Stomach (tissue), 9 donors: ENCODE results near the gene ABI3BP. TPM values are rescaled to one million over a fixed set of nuclear protein-coding genes. Genes with fewer than 3 reads are reported as not detected.

ENCODE experiments used
- DNase-seq, 2 donors: peaks; one replicate each; pipeline versions ENCODE4 v3.0.0 to v3.0.0-alpha.2; 2013 to 2019
- H3K27ac ChIP-seq, 5 donors: fragments of 200-600 bp in 4 of 5; sonication (generic) in 4 of 5; one replicate each; pipeline ENCODE4 v1.5.1; 2013 to 2019; ENCODE audit warnings: mild to moderate bottlenecking in 1 of 5, moderate library complexity in 1 of 5
- H3K27me3 ChIP-seq, 3 donors: fragments of 200-600 bp; sonication (generic); one replicate each; pipeline ENCODE4 v1.5.1; 2017 to 2019; ENCODE audit warnings: mixed run types in 1 of 3
- H3K36me3 ChIP-seq, 4 donors: fragments of 200-600 bp; sonication (generic); 1 replicate in 3 of 4; 2 replicates in 1 of 4; pipeline ENCODE4 v1.5.1; 2016 to 2019
- H3K4me1 ChIP-seq, 4 donors: fragments of 200-600 bp; sonication (generic); one replicate each; pipeline ENCODE4 v1.5.1; 2016 to 2019
- H3K4me3 ChIP-seq, 4 donors: fragments of 200-600 bp; sonication (generic) in 3 of 4; one replicate each; pipeline ENCODE4 v1.5.1; 2016 to 2019; ENCODE audit warnings: mild to moderate bottlenecking in 1 of 4
- H3K9me3 ChIP-seq, 4 donors: fragments of 200-600 bp; sonication (generic); one replicate each; pipeline ENCODE4 v1.5.1; 2016 to 2019
- EP300 ChIP-seq: sonication (generic); formaldehyde crosslinking; IDR thresholded peaks from one replicate; pipeline ENCODE4 v1.6.1; 2017; ENCODE audit warnings: antibody characterized with exemption
- POLR2A ChIP-seq, 4 donors: fragments of 450-650 bp; IDR thresholded peaks; one replicate each; pipeline ENCODE4 v1.6.1; 2016; ENCODE audit warnings: antibody characterized with exemption in 4 of 4, control low read depth in 2 of 4, mild to moderate bottlenecking in 1 of 4, moderate library complexity in 1 of 4
- POLR2AphosphoS5 ChIP-seq, 3 donors: sonication (generic); formaldehyde crosslinking; IDR thresholded peaks; one replicate each; pipeline ENCODE4 v1.6.1; 2016; ENCODE audit warnings: antibody characterized with exemption in 3 of 3
- WGBS, 5 donors: extraction: QIAGEN DNeasy Blood & Tissue Kit in 3 of 5; methylation state at CpG; one replicate each; pipeline versions ENCODE4 v1.1.5 to v1.1.7; 2013 to 2018; 5-methylcytosine and 5-hydroxymethylcytosine counted together
- intact Hi-C: fragments of 100-400 bp; cut with DNase I; formaldehyde crosslinking; loops from one replicate; pipeline ENCODE4 v1.15.1; 2023; ENCODE audit warnings: low total_unique reads
- polyA plus RNA-seq, 3 donors: library from polyadenylated mRNA; stranded (reverse); fragments of 200-250 nt; gene quantifications; one replicate each; pipeline ENCODE4 v1.2.3, GENCODE V29; 2013
- total RNA-seq, 5 donors: library from RNA; depleted of rRNA; stranded (reverse); fragments of >200 nt; gene quantifications; one replicate each; pipeline versions ENCODE4 v1.1.0 to v1.2.3, GENCODE V29; 2014 to 2016
- TF ChIP-seq, protein P1 (sequence below), 7 experiments: fragments of 450-650 bp in 4 of 7; fragments of 200-600 bp in 3 of 7; sonication (generic) in 3 of 7; IDR thresholded peaks; one replicate each; pipeline ENCODE4 v1.5.1; 2016 to 2019; ENCODE audit warnings: antibody characterized with exemption in 7 of 7, control low read depth in 2 of 7, mild to moderate bottlenecking in 1 of 7
- donor health status: healthy with polysubstance abuse.
- donor health status: Bipolar disorder and iron deficiency.
- donor health status: healthy.

Gene ABI3BP
- total and polyA plus RNA-seq, 8 donors = 1.5 to 252 (median 21.7) TPM

DNA sequence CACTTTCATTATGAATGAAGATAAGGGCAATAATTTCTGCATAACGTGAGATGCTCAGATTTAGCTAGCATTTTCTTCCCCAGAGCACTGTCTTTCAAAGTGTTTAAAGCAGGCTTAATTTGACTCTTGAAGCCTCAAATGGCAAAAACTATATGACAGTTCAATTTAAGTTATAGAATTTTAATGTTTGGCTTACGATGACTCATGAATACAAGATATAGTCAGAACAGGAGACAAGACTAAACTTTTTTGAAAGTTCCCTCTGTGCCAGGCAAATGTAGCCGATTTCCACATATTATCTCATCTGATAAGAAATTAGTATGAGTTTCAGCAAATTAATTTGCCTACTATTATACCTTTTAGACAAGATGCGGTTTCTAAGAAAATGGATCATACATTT, 19.6 kb downstream of the ABI3BP start:
- Histone ChIP-seq H3K4me3 (no peak overlapping the region), H3K4me1 (peaks cover 0 to 22% (median 4%) of the 10 kb centered on the region in 4 donors), H3K9me3 (no peaks in the 10 kb centered on the region), H3K27me3 (no peaks in the 10 kb centered on the region), H3K27ac (peak overlapping the region in 1 of 5 donors; percentile 10), H3K36me3 (no peaks in the 10 kb centered on the region)
- no peak for DNase-seq
- WGBS, 5 donors = 73 to 83% (median 77%) methylated on average over 4 of the region's 4 CpGs
- intact Hi-C loops = no loop called here
- TF ChIP-seq POLR2A (IDR thresholded peaks at IDR 0.05) (no peak), POLR2AphosphoS5 (IDR thresholded peaks at IDR 0.05) (no peak), EP300 (no peak)
- TF ChIP-seq, protein P1, sequence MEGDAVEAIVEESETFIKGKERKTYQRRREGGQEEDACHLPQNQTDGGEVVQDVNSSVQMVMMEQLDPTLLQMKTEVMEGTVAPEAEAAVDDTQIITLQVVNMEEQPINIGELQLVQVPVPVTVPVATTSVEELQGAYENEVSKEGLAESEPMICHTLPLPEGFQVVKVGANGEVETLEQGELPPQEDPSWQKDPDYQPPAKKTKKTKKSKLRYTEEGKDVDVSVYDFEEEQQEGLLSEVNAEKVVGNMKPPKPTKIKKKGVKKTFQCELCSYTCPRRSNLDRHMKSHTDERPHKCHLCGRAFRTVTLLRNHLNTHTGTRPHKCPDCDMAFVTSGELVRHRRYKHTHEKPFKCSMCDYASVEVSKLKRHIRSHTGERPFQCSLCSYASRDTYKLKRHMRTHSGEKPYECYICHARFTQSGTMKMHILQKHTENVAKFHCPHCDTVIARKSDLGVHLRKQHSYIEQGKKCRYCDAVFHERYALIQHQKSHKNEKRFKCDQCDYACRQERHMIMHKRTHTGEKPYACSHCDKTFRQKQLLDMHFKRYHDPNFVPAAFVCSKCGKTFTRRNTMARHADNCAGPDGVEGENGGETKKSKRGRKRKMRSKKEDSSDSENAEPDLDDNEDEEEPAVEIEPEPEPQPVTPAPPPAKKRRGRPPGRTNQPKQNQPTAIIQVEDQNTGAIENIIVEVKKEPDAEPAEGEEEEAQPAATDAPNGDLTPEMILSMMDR (IDR thresholded peaks at IDR 0.05) = no peak

DNA sequence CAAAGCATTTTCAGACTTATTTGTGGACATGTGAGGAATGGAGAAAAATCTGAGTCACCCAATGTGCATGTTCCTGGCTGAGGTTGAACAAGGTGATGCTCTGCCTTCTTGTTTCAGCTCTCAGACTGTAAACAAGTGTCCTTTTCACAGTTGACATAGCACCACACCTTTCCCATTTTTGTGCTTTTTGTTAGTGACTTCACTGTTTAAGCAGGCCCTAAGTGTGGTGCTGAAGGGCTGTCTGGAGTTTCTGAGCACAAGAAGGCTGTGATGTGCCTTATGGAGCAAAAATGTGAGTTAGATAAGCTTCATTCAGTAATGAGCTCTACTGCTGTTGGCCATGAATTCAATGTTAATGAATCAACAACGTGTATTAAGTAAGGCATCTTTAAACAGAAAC, 20.4 kb downstream of the ABI3BP start:
- intact Hi-C loops = no loop called here
- Histone ChIP-seq H3K4me3 (no peak overlapping the region), H3K36me3 (no peaks in the 10 kb centered on the region), H3K27me3 (no peaks in the 10 kb centered on the region), H3K27ac (peak overlapping the region in 1 of 5 donors; percentile 9), H3K4me1 (peaks cover 0 to 15% (median 4%) of the 10 kb centered on the region in 4 donors), H3K9me3 (no peaks in the 10 kb centered on the region)
- DNase-seq = no peak
- 5 to 44% (median 33%) methylated on average over 1 of the region's 1 CpG for WGBS, 5 donors
- TF ChIP-seq, protein P1 (IDR thresholded peaks at IDR 0.05) = no peak
- TF ChIP-seq EP300 (no peak), POLR2AphosphoS5 (IDR thresholded peaks at IDR 0.05) (peak in 1 of 3 donors; percentile 2), POLR2A (IDR thresholded peaks at IDR 0.05) (no peak)

DNA sequence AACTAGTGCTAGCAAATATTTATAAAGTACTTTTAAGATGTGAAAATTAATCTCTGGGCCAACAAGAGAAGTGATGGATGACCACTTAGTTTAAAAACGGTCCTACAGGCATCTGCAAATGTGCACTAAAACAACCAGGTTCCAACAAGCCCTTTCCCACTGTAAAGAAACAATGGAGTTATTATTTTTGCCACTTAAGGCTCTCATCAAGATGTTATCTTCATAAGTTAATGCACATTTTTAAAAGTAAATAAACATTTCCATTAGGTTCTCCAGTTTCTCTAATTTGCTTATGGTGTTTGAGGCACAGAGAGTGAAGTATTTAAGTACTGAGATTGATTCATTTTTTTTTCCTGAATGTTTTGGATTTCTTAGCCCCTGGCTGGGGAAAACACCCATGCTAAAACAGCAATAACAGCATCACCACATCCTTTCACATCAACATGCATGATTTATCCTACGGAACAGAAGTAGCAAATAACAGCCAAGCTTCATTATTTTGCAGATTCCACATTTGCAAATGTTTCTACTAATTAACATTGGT, 20.8 kb downstream of the ABI3BP start:
- Histone ChIP-seq H3K27ac (peak overlapping the region in 1 of 5 donors; percentile 9), H3K4me1 (peaks cover 0 to 13% (median 4%) of the 10 kb centered on the region in 4 donors), H3K9me3 (no peaks in the 10 kb centered on the region), H3K4me3 (no peak overlapping the region), H3K27me3 (no peaks in the 10 kb centered on the region), H3K36me3 (no peaks in the 10 kb centered on the region)
- no peak for DNase-seq
- TF ChIP-seq POLR2AphosphoS5 (IDR thresholded peaks at IDR 0.05) = no peak
- TF ChIP-seq POLR2A (IDR thresholded peaks at IDR 0.05) = no peak
- TF ChIP-seq, protein P1 (IDR thresholded peaks at IDR 0.05) = no peak
- intact Hi-C loops = no loop called here
- 43 to 49% (median 46%) methylated on average over 2 of the region's 2 CpGs for WGBS, 5 donors

DNA sequence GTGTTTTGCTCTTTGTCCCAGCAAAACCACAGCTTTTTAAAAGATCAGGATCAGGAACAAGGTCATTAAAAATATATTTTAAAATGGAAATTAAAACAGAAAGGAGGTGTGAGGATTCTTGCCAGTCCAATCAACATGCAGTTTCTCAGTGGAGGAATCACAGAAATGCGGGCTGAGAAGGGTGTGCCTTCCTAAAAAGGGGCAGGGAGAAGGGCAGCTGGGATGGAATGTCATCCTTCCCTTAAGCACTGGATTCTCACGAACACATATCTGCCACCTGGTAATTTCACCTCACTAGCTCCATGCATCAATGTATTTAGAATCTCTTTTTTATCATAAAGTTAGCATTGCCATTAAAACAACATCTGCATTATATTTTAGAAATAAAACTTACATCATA, 21.4 kb downstream of the ABI3BP start:
- no peak overlapping the region for H3K27ac ChIP-seq

More for the DNA sequence above, 21.4 kb downstream of the ABI3BP start:
- WGBS, 5 donors = 42 to 59% (median 54%) methylated on average over 2 of the region's 2 CpGs
- no peaks in the 10 kb centered on the region for H3K36me3 ChIP-seq
- H3K4me1 ChIP-seq = peaks cover 0 to 13% (median 4%) of the 10 kb centered on the region in 4 donors
- H3K9me3 ChIP-seq = no peaks in the 10 kb centered on the region
- intact Hi-C loops = no loop called here
- H3K27me3 ChIP-seq = no peaks in the 10 kb centered on the region
- H3K4me3 ChIP-seq = no peak overlapping the region
- no peak for DNase-seq
- TF ChIP-seq, protein P1 (IDR thresholded peaks at IDR 0.05) = no peak
- TF ChIP-seq EP300 (no peak), POLR2AphosphoS5 (IDR thresholded peaks at IDR 0.05) (no peak), POLR2A (IDR thresholded peaks at IDR 0.05) (no peak)
